HG03060 (cell line): Measurements from ENCODE around the gene AADAC.
"Not testable (repeated sequence)": the region's sequence is repeated elsewhere in the genome, so short reads cannot be mapped to it uniquely, and the experiment has no call there.

Experiments used
- ATAC-seq: cut with Tn5 transposase; IDR thresholded peaks from one replicate; pipeline ENCODE4 v1.9.1; 2021; ENCODE audit warnings: low read depth, moderate number of reproducible peaks; ENCODE audit not compliant: unreplicated experiment

The AADAC gene

GRCh38 chr3:151796105-151796680, 17.7 kb upstream of the AADAC start:
- no peak for ATAC-seq

GRCh38 chr3:151798466-151798865, 15.4 kb upstream of the AADAC start:
- ATAC-seq, result no peak

GRCh38 chr3:151800431-151800830, 13.5 kb upstream of the AADAC start:
- no peak for ATAC-seq

GRCh38 chr3:151804267-151804666, 9.6 kb upstream of the AADAC start:
- ATAC-seq, result no peak

- ATAC-seq, result no peak
These were observed 7.1 kb upstream of the AADAC start for GRCh38 chr3:151806838-151807237.

- not testable (repeated sequence) for ATAC-seq
These were observed 5.0 kb upstream of the AADAC start for GRCh38 chr3:151808926-151809325.

GRCh38 chr3:151811474-151811873, 2.4 kb upstream of the AADAC start:
- ATAC-seq, result no peak

- ATAC-seq, result no peak
These were observed 672 bp downstream of the AADAC start for GRCh38 chr3:151814588-151814987.

- no peak for ATAC-seq
These were observed 2.2 kb downstream of the AADAC start for GRCh38 chr3:151816091-151816604.

GRCh38 chr3:151817473-151817872, 3.6 kb downstream of the AADAC start:
- ATAC-seq, result no peak

GRCh38 chr3:151818361-151818760, 4.4 kb downstream of the AADAC start:
- ATAC-seq, result no peak

- no peak for ATAC-seq
These were observed 6.0 kb downstream of the AADAC start for GRCh38 chr3:151819910-151820309.

- no peak for ATAC-seq
These were observed 13.9 kb downstream of the AADAC start for GRCh38 chr3:151827816-151828215.

- no peak for ATAC-seq
These were observed 22.0 kb downstream of the AADAC start for GRCh38 chr3:151835751-151836525.

GRCh38 chr3:151837057-151837456, 23.1 kb downstream of the AADAC start:
- ATAC-seq, result no peak

GRCh38 chr3:151838574-151839312, 24.8 kb downstream of the AADAC start:
- no peak for ATAC-seq

- ATAC-seq, result no peak
These were observed 25.4 kb downstream of the AADAC start for GRCh38 chr3:151839313-151839631.

- no peak for ATAC-seq
These were observed 27.9 kb downstream of the AADAC start for GRCh38 chr3:151841801-151842200.

GRCh38 chr3:151843275-151843674, 29.4 kb downstream of the AADAC start:
- ATAC-seq, result no peak

GRCh38 chr3:151845306-151845905, 31.5 kb downstream of the AADAC start:
- no peak for ATAC-seq

- not testable (repeated sequence) for ATAC-seq
These were observed 36.1 kb downstream of the AADAC start for GRCh38 chr3:151850065-151850464.
